Progenitor cell of endocrine pancreas (in vitro differentiated cells): Measurements from ENCODE around the gene ZNF438. TPM values are rescaled to one million over a fixed set of nuclear protein-coding genes. Genes with fewer than 3 reads are reported as not detected.

Experiments
- DNase-seq: peaks from one replicate; pipeline ENCODE4 v3.0.0; 2021; ENCODE audit warnings: low spot score; ENCODE audit not compliant: unreplicated experiment
- H3K27ac Mint-ChIP-seq: 2 replicates; pipeline ENCODE4 v1.8.0; 2021; ENCODE audit warnings: mild to moderate bottlenecking, moderate library complexity, mixed read lengths
- H3K27me3 Mint-ChIP-seq: 2 replicates; pipeline ENCODE4 v1.8.0; 2021; ENCODE audit warnings: mixed read lengths
- H3K36me3 Mint-ChIP-seq: 2 replicates; pipeline ENCODE4 v1.8.0; 2022; ENCODE audit warnings: mixed read lengths; ENCODE audit not compliant: insufficient read depth
- H3K4me1 Mint-ChIP-seq: 2 replicates; pipeline ENCODE4 v1.8.0; 2021; ENCODE audit warnings: low read depth, mixed read lengths
- H3K4me3 Mint-ChIP-seq: 2 replicates; pipeline ENCODE4 v1.8.0; 2021; ENCODE audit warnings: low read depth, mild to moderate bottlenecking, moderate library complexity, mixed read lengths
- H3K9me3 Mint-ChIP-seq: 2 replicates; pipeline ENCODE4 v1.8.0; 2021; ENCODE audit warnings: low read depth, mixed read lengths
- total RNA-seq: library from RNA; stranded (reverse); gene quantifications from 2 replicates; pipeline ENCODE4 v1.2.1, GENCODE V29; 2021
- TF ChIP-seq, protein P1 (sequence below): fragments of 200-600 bp; sonication (generic); IDR thresholded peaks from one replicate; pipeline ENCODE4 v1.5.0; 2021; ENCODE audit warnings: antibody characterized with exemption, mild to moderate bottlenecking; ENCODE audit not compliant: unreplicated experiment

ZNF438 gene
- total RNA-seq, 1 donor from 2014 or later = 6.6 TPM

DNA sequence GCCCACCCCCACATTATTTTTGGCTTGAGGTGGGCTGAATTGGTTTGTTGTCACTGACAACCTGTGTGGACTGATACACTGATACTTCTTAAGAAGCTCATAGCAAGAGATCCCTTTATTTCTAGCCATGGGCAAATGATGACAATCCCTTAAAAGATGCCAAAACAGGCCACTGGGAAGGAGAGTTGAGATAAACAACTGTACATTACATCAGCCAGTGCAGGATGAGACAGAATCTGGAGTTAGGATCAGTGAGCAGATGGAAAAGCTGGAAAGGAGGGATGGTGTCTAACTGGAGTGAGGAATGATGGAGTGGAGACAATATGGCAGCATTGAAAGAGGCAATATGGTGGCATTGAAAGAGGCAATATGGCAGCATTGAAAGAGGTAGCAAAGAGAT, 206.2 kb downstream of the ZNF438 start:
- peak overlapping the region; percentile 70 for H3K27ac Mint-ChIP-seq
- peaks cover 66% of the 10 kb centered on the region for H3K4me1 Mint-ChIP-seq
- no peaks in the 10 kb centered on the region for H3K36me3 Mint-ChIP-seq
- TF ChIP-seq, protein P1, sequence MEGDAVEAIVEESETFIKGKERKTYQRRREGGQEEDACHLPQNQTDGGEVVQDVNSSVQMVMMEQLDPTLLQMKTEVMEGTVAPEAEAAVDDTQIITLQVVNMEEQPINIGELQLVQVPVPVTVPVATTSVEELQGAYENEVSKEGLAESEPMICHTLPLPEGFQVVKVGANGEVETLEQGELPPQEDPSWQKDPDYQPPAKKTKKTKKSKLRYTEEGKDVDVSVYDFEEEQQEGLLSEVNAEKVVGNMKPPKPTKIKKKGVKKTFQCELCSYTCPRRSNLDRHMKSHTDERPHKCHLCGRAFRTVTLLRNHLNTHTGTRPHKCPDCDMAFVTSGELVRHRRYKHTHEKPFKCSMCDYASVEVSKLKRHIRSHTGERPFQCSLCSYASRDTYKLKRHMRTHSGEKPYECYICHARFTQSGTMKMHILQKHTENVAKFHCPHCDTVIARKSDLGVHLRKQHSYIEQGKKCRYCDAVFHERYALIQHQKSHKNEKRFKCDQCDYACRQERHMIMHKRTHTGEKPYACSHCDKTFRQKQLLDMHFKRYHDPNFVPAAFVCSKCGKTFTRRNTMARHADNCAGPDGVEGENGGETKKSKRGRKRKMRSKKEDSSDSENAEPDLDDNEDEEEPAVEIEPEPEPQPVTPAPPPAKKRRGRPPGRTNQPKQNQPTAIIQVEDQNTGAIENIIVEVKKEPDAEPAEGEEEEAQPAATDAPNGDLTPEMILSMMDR = no peak
- no peak overlapping the region for H3K4me3 Mint-ChIP-seq
- no peak for DNase-seq
- peaks cover 8% of the 10 kb centered on the region for H3K27me3 Mint-ChIP-seq
- H3K9me3 Mint-ChIP-seq = peaks cover 3% of the 10 kb centered on the region

- no peak overlapping the region for H3K4me3 Mint-ChIP-seq
- DNase-seq = no peak
- H3K27ac Mint-ChIP-seq = no peak overlapping the region
- peaks cover 3% of the 10 kb centered on the region for H3K9me3 Mint-ChIP-seq
- H3K4me1 Mint-ChIP-seq = peaks cover 66% of the 10 kb centered on the region
- peaks cover 9% of the 10 kb centered on the region for H3K27me3 Mint-ChIP-seq
- no peaks in the 10 kb centered on the region for H3K36me3 Mint-ChIP-seq
- TF ChIP-seq, protein P1 = no peak
Measured at GRCh38 chr10:30825022-30825421, 206.6 kb downstream of the ZNF438 start.

DNA sequence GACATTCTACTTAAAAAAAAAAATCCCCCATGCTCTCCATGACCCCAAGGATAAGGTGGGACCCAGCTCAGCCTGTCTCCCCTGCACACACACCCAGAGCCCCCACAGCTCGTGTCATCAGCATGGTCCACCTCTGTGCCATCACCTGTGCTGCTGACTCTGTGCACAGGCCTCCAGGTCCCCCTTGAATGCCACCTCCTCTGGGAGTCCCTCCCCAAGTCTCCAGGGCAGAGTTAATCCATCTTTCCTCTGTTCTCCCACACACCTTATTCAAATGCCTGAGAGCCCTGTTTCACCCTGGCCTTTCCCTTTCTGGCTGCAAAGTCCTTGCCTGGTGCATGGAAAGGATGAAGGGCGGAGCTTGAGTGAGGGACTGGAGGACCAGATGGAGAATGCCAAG, 208.0 kb downstream of the ZNF438 start:
- TF ChIP-seq, protein P1 = no peak
- H3K27me3 Mint-ChIP-seq = peaks cover 13% of the 10 kb centered on the region
- no peak overlapping the region for H3K4me3 Mint-ChIP-seq
- peaks cover 3% of the 10 kb centered on the region for H3K9me3 Mint-ChIP-seq
- H3K4me1 Mint-ChIP-seq = peaks cover 59% of the 10 kb centered on the region
- no peaks in the 10 kb centered on the region for H3K36me3 Mint-ChIP-seq
- no peak overlapping the region for H3K27ac Mint-ChIP-seq
- no peak for DNase-seq

DNA sequence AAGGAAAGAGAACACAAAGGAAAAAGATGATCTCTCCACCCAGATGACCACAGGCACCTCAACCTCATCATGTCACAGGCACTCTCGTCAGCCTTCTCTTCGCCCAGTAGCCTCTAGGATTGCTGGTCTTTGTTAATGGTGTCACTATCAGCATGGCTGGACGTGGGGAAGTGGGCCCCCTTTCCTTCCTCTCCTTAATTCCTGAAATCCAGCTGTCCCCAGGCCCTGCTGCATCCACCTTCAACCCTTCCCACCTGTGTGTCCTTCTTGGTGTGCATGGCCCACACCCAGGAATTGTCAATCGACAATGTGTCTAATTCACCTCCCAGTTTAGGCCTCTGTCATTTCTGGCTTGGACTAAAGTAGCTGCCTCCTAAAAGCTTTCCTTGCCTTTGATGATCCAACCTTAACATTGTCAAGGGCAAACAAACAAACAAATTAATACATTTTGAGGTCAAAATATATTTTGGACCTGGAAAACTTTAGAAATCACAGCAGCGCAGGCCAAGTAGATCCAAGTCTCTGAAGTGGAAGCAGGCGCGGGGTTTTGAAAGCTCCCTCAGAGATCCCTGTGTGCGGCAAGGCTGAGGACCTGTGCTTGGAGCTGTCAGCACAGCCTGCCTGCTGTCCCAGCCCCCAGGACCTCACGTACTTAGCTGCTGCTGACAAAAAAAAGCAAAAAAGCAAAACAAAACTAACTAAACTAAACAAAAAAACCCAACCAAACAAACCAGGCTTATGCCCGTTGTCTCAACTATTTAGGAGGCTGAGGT, 208.8 kb downstream of the ZNF438 start:
- Mint-ChIP-seq H3K9me3 (peaks cover 3% of the 10 kb centered on the region), H3K4me3 (no peak overlapping the region), H3K27ac (no peak overlapping the region), H3K36me3 (no peaks in the 10 kb centered on the region), H3K27me3 (peaks cover 13% of the 10 kb centered on the region), H3K4me1 (peaks cover 52% of the 10 kb centered on the region)
- no peak for DNase-seq
- TF ChIP-seq, protein P1 = no peak

GRCh38 chr10:30821994-30822692, 209.5 kb downstream of the ZNF438 start:
- H3K27ac Mint-ChIP-seq = no peak overlapping the region
- H3K9me3 Mint-ChIP-seq = peaks cover 3% of the 10 kb centered on the region
- peaks cover 46% of the 10 kb centered on the region for H3K4me1 Mint-ChIP-seq
- TF ChIP-seq, protein P1 = no peak
- H3K4me3 Mint-ChIP-seq = no peak overlapping the region
- DNase-seq = no peak
- peaks cover 13% of the 10 kb centered on the region for H3K27me3 Mint-ChIP-seq
- no peaks in the 10 kb centered on the region for H3K36me3 Mint-ChIP-seq
